Neural crest cell (in vitro differentiated cells): ENCODE measurements around the gene GUCY1A2. TPM values are rescaled to one million over a fixed set of nuclear protein-coding genes. Genes with fewer than 3 reads are reported as not detected.

Source experiments
- DNase-seq: peaks from one replicate; pipeline ENCODE4 v3.0.0; 2021; ENCODE audit warnings: low read depth, mixed read lengths, low spot score
- H3K27ac Mint-ChIP-seq: one replicate; pipeline ENCODE4 v1.8.0; 2021; ENCODE audit warnings: mild to moderate bottlenecking, mixed read lengths; ENCODE audit not compliant: unreplicated experiment
- H3K27me3 Mint-ChIP-seq: 2 replicates; pipeline ENCODE4 v1.8.0; 2021; ENCODE audit warnings: low read depth, mild to moderate bottlenecking, mixed read lengths
- H3K36me3 Mint-ChIP-seq: 2 replicates; pipeline ENCODE4 v1.8.0; 2021; ENCODE audit warnings: low read depth, mild to moderate bottlenecking, mixed read lengths
- H3K4me1 Mint-ChIP-seq: 2 replicates; pipeline ENCODE4 v1.8.0; 2021; ENCODE audit warnings: mixed read lengths
- H3K4me3 Mint-ChIP-seq: one replicate; pipeline ENCODE4 v1.8.0; 2021; ENCODE audit warnings: mild to moderate bottlenecking, mixed read lengths
- H3K9me3 Mint-ChIP-seq: 2 replicates; pipeline ENCODE4 v1.8.0; 2021; ENCODE audit warnings: mixed read lengths
- total RNA-seq: library from RNA; stranded (reverse); gene quantifications from 2 replicates; pipeline ENCODE4 v1.2.1, GENCODE V29; 2021
- TF ChIP-seq, protein P1 (sequence below): fragments of 200-600 bp; sonication (generic); conservative IDR thresholded peaks from 2 replicates; pipeline ENCODE4 v1.5.0; 2021; ENCODE audit warnings: antibody characterized with exemption, mild to moderate bottlenecking

GUCY1A2 gene
- total RNA-seq, 1 donor from 2014 or later = 4.0 TPM

DNA sequence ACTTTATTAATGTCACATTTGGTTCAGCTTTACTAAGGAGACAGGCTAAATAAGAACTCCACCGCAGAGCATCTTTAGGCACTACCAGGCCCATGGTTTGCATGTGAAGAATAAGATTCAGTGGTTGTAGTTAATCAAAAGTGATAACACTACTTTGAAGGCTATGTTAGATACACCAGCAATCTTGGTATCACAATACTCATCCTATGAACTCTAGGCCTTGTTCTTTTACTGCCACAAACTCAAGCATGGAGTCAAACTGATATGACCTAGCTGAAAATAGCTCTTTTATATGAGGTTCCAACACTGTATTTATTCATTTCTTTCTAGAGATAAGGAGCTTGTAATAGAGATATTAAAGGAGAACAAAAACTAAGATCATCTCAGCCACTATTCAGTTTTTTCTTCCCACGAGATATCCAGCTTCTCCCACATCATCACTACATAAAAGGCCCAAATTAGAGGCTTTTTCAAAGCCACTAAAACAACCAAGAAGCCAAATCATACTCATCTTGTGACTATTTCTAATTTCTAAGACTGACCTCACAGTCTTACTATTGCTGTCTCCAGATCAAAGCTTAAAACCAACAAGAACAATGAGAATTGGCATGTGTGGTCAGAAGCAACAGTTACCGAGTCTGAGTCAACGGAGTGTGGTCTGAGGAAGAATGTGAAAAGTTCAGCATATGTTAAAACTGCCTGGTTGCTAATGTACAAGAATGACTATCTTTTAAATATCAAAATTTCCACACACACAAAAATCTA is 25.1 kb upstream of the GUCY1A2 start:
- H3K9me3 Mint-ChIP-seq = peaks cover 4% of the 10 kb centered on the region
- no peak overlapping the region for H3K27ac Mint-ChIP-seq
- H3K36me3 Mint-ChIP-seq = peaks cover 4% of the 10 kb centered on the region
- DNase-seq = no peak
- H3K27me3 Mint-ChIP-seq = no peaks in the 10 kb centered on the region
- peaks cover 20% of the 10 kb centered on the region for H3K4me1 Mint-ChIP-seq
- TF ChIP-seq, protein P1, sequence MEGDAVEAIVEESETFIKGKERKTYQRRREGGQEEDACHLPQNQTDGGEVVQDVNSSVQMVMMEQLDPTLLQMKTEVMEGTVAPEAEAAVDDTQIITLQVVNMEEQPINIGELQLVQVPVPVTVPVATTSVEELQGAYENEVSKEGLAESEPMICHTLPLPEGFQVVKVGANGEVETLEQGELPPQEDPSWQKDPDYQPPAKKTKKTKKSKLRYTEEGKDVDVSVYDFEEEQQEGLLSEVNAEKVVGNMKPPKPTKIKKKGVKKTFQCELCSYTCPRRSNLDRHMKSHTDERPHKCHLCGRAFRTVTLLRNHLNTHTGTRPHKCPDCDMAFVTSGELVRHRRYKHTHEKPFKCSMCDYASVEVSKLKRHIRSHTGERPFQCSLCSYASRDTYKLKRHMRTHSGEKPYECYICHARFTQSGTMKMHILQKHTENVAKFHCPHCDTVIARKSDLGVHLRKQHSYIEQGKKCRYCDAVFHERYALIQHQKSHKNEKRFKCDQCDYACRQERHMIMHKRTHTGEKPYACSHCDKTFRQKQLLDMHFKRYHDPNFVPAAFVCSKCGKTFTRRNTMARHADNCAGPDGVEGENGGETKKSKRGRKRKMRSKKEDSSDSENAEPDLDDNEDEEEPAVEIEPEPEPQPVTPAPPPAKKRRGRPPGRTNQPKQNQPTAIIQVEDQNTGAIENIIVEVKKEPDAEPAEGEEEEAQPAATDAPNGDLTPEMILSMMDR = no peak
- no peak overlapping the region for H3K4me3 Mint-ChIP-seq

DNA sequence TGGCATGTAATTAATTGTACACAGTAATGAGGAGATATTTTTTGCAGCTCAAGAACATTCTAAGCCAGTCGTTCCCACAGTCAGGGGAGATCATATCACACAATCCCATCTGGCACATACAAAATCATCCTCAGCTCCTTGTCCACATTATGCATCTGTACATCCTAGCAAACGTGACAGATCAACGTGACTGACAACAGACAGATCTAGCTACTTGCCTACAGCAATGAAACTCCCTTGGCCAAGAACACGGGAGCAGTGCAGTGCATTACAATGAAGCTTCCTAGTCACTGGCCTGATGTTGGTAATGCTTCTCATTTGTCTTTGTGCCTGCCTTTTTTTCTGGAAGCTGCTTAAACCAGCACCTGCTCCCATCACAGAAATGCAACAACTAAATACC is 24.5 kb upstream of the GUCY1A2 start:
- Mint-ChIP-seq H3K27me3 (no peaks in the 10 kb centered on the region), H3K27ac (no peak overlapping the region), H3K4me1 (peaks cover 20% of the 10 kb centered on the region), H3K4me3 (no peak overlapping the region), H3K36me3 (peaks cover 4% of the 10 kb centered on the region), H3K9me3 (peaks cover 2% of the 10 kb centered on the region)
- TF ChIP-seq, protein P1 = no peak
- DNase-seq = no peak

DNA sequence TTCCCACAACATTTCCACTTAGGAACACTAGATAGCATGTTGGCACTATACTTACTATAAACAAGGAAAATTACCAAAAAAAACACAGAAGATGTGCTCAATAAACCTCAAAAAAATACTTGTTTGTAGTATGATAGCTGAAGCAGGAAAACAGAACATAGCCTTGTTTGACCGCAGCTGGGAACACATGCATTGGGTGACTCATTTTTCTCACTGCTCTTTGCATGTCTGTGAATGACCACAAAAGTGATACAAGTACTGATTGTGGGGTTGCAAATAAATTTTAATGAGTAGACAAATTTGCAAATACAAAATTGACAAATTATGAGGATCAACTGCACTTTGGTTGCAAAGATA is 22.8 kb upstream of the GUCY1A2 start:
- peak overlapping the region; percentile 57 for H3K27ac Mint-ChIP-seq
- DNase-seq = no peak
- H3K4me3 Mint-ChIP-seq = peak overlapping the region; percentile 8
- no peaks in the 10 kb centered on the region for H3K27me3 Mint-ChIP-seq
- H3K9me3 Mint-ChIP-seq = peaks cover 2% of the 10 kb centered on the region
- TF ChIP-seq, protein P1 = no peak
- peaks cover 20% of the 10 kb centered on the region for H3K4me1 Mint-ChIP-seq
- peaks cover 4% of the 10 kb centered on the region for H3K36me3 Mint-ChIP-seq

DNA sequence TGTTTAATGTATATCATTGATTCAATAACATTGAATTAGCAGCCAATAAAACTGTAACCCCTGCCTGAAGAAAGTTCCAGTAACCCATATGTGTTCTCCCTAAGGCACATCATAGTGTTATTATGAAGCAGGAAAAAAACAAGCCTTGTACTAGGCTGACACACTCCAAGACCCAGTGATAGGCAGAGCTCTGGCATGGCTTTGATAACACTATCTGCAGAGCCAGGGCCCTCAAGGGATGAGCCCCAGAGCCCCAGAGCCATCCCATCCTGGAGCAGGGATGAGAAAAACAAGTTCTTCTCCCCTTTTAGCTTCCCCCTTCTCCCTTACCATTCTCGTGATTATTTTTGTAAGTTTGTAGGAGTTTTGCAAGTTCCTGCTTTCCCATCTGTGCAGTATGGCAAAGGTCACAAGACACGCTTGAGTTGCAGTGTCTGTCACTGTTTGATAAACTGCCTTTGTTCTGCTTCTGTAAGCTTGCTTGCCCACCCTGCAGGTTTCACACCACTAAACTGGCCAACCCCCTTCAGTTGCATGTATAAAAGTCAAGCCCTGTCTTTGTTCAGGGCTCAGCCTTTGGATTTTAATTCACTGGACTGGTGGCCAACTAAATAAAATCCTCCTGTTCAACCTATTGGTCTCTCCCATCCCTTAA is 22.3 kb upstream of the GUCY1A2 start:
- H3K4me3 Mint-ChIP-seq = peak overlapping the region; percentile 8
- no peak for DNase-seq
- no peak overlapping the region for H3K27ac Mint-ChIP-seq
- TF ChIP-seq, protein P1 = no peak
- peaks cover 4% of the 10 kb centered on the region for H3K36me3 Mint-ChIP-seq
- no peaks in the 10 kb centered on the region for H3K27me3 Mint-ChIP-seq
- peaks cover 20% of the 10 kb centered on the region for H3K4me1 Mint-ChIP-seq
- peaks cover 2% of the 10 kb centered on the region for H3K9me3 Mint-ChIP-seq

DNA sequence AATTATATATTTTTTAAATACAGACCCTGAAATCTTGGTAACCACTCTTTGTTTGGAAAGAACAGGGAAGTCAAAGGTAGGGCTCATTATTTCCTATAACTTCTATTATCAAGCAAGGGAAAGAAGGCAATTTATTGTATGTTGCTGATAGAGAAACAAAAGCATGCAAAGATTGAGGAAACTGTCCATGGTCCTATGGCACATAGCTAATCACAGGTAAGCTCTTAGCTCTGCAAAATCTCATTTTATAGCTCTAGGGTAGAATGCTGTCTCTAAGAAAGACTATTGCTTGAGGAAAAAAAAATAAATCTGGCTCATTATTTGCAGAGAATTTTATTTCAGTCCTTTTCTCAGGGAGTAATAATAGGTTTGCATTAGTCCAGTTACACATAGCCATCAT is 7.4 kb upstream of the GUCY1A2 start:
- H3K4me3 Mint-ChIP-seq = no peak overlapping the region
- no peaks in the 10 kb centered on the region for H3K4me1 Mint-ChIP-seq
- DNase-seq = no peak
- TF ChIP-seq, protein P1 = no peak
- H3K36me3 Mint-ChIP-seq = no peaks in the 10 kb centered on the region
- H3K27me3 Mint-ChIP-seq = peaks cover 42% of the 10 kb centered on the region
- no peak overlapping the region for H3K27ac Mint-ChIP-seq
- H3K9me3 Mint-ChIP-seq = no peaks in the 10 kb centered on the region
